ENCODE data around the gene GPBP1.
A peak's percentile ranks its signal among the peaks of the same experiment; 100 is the strongest.
"Not testable (repeated sequence)": the region's sequence is repeated elsewhere in the genome, so short reads cannot be mapped to it uniquely, and the experiment has no call there.

GPBP1 gene

GRCh38 chr5:57216714-57217113, 42.9 kb downstream of the GPBP1 start:
- DNase-seq: no peak

- no peak for DNase-seq
These were observed 45.5 kb downstream of the GPBP1 start for GRCh38 chr5:57219386-57219785.

GRCh38 chr5:57221049-57221568, 47.2 kb downstream of the GPBP1 start:
- peak; percentile 63 for DNase-seq

GRCh38 chr5:57225553-57225952, 51.7 kb downstream of the GPBP1 start:
- no peak for DNase-seq

GRCh38 chr5:57229313-57229712, 55.5 kb downstream of the GPBP1 start:
- no peak for DNase-seq

- DNase-seq: no peak
These were observed 57.7 kb downstream of the GPBP1 start for GRCh38 chr5:57231607-57232006.

GRCh38 chr5:57232293-57233033, 58.6 kb downstream of the GPBP1 start:
- DNase-seq: no peak

- no peak for DNase-seq
These were observed 69.7 kb downstream of the GPBP1 start for GRCh38 chr5:57243286-57244137.

- DNase-seq: no peak
These were observed 70.5 kb downstream of the GPBP1 start for GRCh38 chr5:57244331-57244730.

- DNase-seq: no peak
These were observed 72.6 kb downstream of the GPBP1 start for GRCh38 chr5:57246426-57246825.

GRCh38 chr5:57247765-57248164, 73.9 kb downstream of the GPBP1 start:
- DNase-seq: no peak

GRCh38 chr5:57249265-57249874, 75.5 kb downstream of the GPBP1 start:
- no peak for DNase-seq

GRCh38 chr5:57258052-57258451, 84.2 kb downstream of the GPBP1 start:
- no peak for DNase-seq

GRCh38 chr5:57258943-57259342, 85.1 kb downstream of the GPBP1 start:
- no peak for DNase-seq

- DNase-seq: no peak
These were observed 85.8 kb downstream of the GPBP1 start for GRCh38 chr5:57259704-57260103.

- no peak for DNase-seq
These were observed 88.7 kb downstream of the GPBP1 start for GRCh38 chr5:57262541-57262940.

- DNase-seq: no peak
These were observed 93.9 kb downstream of the GPBP1 start for GRCh38 chr5:57267805-57268204.

- DNase-seq: no peak
These were observed 102.5 kb downstream of the GPBP1 start for GRCh38 chr5:57276353-57276752.

- DNase-seq: no peak
These were observed 103.2 kb downstream of the GPBP1 start for GRCh38 chr5:57277085-57277484.

GRCh38 chr5:57280853-57281252, 107.0 kb downstream of the GPBP1 start:
- no peak for DNase-seq

GRCh38 chr5:57285084-57285483, 111.2 kb downstream of the GPBP1 start:
- not testable (repeated sequence) for DNase-seq

- no peak for DNase-seq
These were observed 118.0 kb downstream of the GPBP1 start for GRCh38 chr5:57291894-57292293.

GRCh38 chr5:57292336-57292735, 118.5 kb downstream of the GPBP1 start:
- no peak for DNase-seq

Measured in NCI-H2029 treated with DMSO at 0.1 percent for 48 hours (cell line).